AG04449 (cell line): ENCODE results near the gene MEP1B.

Experiments used
- CTCF ChIA-PET: fragments of 350-600 bp; formaldehyde crosslinking; extraction: SDS; loops from one replicate; lab custom pipeline; 2021; ENCODE audit warnings: antibody characterized with exemption; lab: Yijun Ruan, JAX
- POLR2A ChIA-PET: fragments of 400-600, 350-600 bp; formaldehyde crosslinking; extraction: SDS; loops from one replicate; lab custom pipeline; 2020; ENCODE audit warnings: antibody characterized with exemption, inconsistent platforms; lab: Yijun Ruan, JAX
- DNase-seq: peaks from one replicate; pipeline ENCODE4 v3.0.0-alpha.2; 2010; ENCODE audit warnings: low read depth, low spot score
- H3K4me3 ChIP-seq: 2 replicates; pipeline ENCODE4 v1.5.1; 2011; ENCODE audit warnings: low read depth, mild to moderate bottlenecking, control low read depth, low read length
- CTCF ChIP-seq: IDR thresholded peaks from one replicate; pipeline ENCODE4 v1.5.1; 2011; ENCODE audit warnings: mild to moderate bottlenecking, moderate library complexity, low read length, control low read depth, inconsistent platforms; ENCODE audit not compliant: insufficient read depth; ENCODE audit errors: missing control alignments

Gene MEP1B

GRCh38 chr18:32264401-32264800 is 74.6 kb downstream of the MEP1B start:
- DNase-seq = no peak
- TF ChIP-seq CTCF = no peak
- no peak overlapping the region for H3K4me3 ChIP-seq
- CTCF ChIA-PET = interaction anchor here (1.1 to 1.8 kb wide), 3 partner anchors 26 to 287 kb away, joined by 3 to 5 read pairs (median 4); partner anchors contain the start of gene GAREM1
- POLR2A ChIA-PET = no interaction called here

- ChIA-PET CTCF (interaction anchor here (8.4 to 11.6 kb wide), 2 partner anchors 205 to 282 kb away, joined by 136 to 168 read pairs; partner anchors contain the start of gene GAREM1), POLR2A (no interaction called here)
- no peak for TF ChIP-seq CTCF
- no peak for DNase-seq
- H3K4me3 ChIP-seq = no peak overlapping the region
These were observed 77.6 kb downstream of the MEP1B start for GRCh38 chr18:32267463-32267862.
